Measurements from ENCODE around the gene OR1I1.

The OR1I1 gene

DNA sequence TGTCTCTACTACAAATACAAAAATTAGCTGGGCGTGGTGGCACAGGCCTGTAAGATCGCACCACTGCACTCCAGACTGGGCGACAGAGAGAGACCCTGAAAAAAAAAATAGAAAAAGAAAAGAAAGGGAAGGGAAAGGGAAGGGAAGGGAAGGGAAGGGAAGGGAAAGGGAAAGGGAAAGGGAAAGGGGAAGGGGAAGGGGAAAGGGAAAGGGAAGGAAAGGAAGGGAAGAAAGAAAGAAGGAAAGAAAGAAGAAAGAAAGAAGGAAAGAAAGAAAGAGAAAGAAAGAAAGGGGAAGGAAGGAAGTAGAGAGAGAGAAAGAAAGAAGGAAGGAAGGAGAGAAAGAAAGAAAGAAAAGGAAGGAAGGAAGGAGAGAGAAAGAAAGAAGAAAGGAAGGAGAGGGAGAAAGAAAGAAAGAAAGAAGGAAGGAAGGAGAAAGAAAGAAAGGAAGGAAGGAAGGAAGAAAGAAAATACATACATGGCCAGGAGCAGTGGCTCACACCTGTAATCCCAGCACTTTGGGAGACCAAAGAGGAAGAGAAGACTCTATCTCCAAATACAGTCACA is 17.1 kb downstream of the OR1I1 start:
- DNase-seq, result no peak

DNA sequence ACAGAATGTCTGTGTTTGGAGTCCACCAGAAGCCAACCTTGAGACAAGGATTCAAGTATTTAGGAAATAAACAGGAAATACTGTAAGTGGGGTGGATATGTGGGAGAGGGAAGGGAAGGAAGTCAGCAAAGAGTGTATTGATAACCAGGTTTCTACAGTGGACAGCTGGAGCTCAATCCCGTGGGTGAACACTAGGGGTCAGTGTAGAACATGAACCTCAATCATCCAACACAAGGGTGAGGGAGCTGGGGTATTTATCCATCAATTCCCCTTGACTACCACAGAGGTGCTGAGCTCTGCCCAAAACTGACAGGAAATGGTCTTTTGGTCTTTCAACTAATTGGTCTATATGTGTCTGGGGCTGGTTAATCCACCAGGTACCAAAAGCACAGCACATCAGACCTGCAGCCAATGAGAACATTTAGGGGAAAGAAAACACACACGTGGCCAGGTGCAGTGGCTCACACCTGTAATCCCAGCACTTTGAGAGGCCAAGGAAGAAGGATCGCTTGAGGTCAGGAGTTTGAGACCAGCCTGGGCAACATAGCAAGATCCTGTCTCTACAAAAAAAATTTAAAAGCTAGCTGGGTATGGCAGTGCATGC is 19.6 kb downstream of the OR1I1 start:
- DNase-seq, result peak; percentile 62

- no peak for DNase-seq
These were observed 22.0 kb downstream of the OR1I1 start for GRCh38 chr19:15104003-15104402.

DNA sequence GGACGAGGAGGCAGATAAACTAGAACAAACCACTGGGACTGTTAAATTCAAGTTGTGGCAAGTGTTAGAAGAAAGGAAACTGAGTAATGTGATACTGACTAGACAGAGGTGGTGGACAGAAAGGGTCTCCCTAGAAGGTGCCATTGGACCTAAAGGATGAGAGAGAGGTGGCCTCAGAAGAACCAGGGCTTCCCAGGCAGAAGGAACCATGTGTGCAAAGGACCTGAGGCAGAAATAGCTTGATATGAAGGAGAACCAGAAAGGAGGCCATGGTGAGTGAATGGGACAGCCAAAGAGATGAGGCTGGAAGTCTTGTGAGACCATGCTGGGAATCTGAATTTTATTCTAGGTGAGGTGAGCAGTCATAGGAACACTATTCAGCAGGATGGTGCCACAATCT is 22.4 kb downstream of the OR1I1 start:
- DNase-seq, result no peak

GRCh38 chr19:15105044-15105443 is 23.0 kb downstream of the OR1I1 start:
- no peak for DNase-seq

DNA sequence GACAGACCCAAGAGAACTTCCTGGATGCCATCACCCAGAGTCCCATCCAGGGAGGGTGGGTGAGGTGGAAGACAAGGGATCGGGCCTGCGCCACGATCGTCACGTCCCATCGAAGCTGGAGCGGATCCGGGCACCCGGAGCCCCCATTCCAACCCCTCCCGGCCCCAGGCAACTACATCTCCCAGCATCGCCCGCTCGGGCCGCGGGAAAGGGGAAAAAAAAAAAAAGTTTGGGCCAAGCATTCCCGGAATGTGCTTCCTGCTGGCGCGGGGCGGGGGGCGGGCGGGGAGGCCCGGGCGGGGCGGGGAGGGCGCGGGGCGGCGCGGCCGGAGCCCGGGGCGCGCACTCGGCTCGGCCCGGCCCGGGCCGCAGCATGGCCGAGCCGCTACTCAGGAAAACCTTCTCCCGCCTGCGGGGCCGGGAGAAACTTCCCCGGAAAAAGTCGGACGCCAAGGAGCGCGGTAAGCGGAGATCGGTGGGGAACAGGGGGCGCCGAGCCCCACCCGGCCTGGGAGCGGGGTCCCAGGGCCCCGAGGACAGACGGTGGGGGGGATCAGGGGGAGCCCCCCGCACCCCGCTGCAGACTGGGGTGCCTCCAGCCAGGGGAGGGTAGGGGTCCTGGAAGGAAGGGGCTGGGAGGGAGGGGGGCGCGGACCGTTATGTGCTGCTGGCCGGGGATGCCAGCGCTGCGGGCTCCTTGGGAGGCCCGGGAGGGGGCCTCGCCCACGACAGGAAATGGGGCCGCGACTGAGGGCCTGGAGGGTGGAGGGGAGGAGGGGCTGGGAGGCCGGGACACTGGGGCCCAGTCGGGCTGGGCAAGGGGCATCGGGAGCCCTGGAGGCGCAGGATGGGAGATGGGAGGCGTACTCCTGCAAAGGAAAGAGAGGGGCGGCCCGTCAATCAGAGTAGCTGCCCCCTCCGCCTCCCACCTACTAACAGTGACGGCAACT is 25.3 kb downstream of the OR1I1 start, which contains the start of gene SYDE1:
TSS of gene SYDE1 (plus strand) at position 341 of the 950 bp plus-strand sequence. CDS start at position 374, 33 bp downstream.
- DNase-seq, result no peak

- no peak for DNase-seq
These were observed 26.3 kb downstream of the OR1I1 start for GRCh38 chr19:15108145-15108844.

- no peak for DNase-seq
These were observed 27.1 kb downstream of the OR1I1 start for GRCh38 chr19:15108845-15109767.

DNA sequence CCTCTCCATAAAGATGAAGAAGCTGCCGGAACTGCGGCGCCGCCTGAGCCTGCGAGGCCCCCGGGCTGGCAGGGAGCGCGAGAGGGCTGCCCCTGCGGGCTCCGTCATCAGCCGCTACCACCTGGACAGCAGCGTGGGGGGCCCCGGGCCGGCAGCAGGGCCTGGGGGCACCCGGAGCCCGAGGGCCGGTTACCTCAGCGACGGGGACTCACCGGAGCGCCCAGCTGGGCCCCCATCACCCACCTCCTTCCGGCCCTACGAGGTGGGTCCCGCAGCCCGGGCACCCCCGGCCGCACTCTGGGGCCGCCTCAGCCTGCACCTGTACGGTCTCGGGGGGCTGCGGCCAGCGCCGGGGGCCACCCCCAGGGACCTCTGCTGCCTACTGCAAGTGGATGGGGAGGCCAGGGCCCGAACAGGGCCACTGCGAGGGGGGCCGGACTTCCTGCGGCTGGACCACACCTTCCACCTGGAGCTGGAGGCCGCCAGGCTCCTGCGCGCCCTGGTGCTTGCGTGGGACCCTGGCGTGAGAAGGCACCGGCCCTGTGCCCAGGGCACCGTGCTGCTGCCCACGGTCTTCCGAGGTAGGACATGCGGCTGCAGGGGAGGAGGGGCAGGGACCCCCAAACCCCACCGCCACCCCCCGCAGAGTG is 27.9 kb downstream of the OR1I1 start:
- no peak for DNase-seq

DNA sequence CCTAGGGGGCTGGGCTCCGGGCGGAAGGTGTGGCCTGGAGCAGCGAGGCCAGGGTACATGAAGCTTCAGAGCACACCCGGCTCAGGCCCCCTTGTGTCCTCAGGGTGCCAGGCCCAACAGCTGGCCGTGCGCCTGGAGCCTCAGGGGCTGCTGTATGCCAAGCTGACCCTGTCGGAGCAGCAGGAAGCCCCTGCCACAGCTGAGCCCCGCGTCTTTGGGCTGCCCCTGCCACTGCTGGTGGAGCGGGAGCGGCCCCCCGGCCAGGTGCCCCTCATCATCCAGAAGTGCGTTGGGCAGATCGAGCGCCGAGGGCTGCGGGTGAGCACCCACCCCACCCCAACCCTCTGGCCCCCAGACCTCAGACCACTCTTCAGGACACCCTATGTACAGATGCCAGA is 28.4 kb downstream of the OR1I1 start:
- DNase-seq, result no peak

- DNase-seq, result no peak
These were observed 29.7 kb downstream of the OR1I1 start for GRCh38 chr19:15111758-15112157.

GRCh38 chr19:15112385-15112784 is 30.4 kb downstream of the OR1I1 start:
- peak; percentile 40 for DNase-seq

GRCh38 chr19:15113245-15114152 is 31.5 kb downstream of the OR1I1 start:
- no peak for DNase-seq

DNA sequence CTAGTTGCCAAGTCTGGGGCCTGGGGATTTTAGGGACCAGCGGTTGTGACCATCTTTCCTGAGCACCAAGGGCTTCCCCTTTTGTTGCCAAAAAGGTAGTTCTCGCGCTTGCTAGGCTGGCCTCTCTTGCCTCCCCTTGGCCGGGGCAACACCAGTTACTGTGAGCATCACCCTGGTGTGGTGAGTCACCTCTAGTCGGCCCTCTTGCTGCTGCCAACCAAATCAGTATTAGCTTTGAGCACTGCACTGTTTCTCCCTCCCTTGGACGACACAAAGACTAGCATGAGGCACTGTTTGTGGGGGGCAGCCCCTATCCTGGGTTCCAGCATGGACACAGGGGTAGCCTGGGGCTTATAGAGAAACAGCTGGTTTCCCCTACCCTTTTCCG is 32.1 kb downstream of the OR1I1 start:
- DNase-seq, result no peak

- DNase-seq, result no peak
These were observed 33.1 kb downstream of the OR1I1 start for GRCh38 chr19:15115080-15115479.

DNA sequence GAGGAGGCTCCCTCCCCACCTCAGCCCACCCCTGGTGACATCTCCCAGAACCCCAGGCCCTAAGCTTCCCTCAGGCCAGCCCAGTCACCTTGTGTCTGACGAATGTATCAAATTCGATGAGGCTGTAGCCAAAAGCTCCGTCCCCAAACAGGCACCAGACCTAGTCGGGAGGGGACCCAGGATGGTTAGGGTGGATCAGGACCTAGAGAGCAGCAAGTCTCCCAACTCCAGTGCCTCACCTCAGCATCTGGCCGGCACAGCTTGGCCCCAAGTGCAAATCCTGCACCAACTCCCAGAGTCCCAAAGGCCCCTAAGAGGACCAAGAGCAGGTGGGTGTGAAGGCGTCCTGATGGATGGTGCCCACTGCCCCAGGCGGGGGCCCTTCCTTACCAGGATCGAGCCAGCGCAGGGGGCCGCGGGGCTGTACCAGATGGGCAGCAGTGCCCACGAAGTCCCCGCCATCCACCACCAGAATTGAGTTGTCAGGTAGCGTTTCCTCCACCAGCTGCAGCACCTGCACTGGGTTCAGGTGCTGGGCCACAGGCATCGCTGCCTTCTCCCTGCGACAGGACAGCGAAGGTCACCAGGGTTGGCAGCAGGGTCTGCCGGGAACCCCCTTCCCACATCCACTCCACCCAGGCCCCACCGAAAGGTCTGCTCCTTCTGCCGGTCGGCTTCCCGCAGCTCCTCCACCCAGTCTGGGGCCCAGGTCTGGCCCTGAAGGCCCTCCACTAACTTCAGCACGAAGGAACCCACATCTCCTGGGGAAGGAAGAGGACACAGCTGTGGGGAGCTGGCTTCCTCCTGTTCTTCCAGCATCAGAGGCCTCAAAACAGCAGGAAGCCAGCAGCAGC is 34.0 kb downstream of the OR1I1 start:
- DNase-seq, result no peak

DNA sequence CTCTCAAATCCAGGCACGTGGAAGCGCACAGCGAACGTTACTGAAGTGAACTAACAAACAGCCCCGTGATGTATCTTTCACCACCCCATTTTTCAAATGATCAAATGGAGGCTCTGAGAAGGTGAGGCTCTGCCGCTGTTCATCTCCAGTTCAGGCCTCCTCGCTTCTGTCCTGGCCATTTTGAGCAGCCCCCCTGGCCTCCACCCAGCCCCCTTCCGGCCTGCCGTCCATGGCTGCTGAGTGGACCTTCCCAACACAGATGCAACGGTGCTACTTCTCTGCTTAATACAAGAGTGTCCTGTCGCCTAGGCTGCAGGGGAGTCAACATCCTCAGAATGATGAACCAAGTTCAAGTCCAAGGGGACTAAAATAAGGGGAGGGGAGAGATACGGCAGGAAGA is 34.8 kb downstream of the OR1I1 start:
- no peak for DNase-seq

GRCh38 chr19:15118248-15118647 is 36.2 kb downstream of the OR1I1 start:
- no peak for DNase-seq

- no peak for DNase-seq
These were observed 36.9 kb downstream of the OR1I1 start for GRCh38 chr19:15118789-15119494.

Data from RPMI8226 (cell line).